ENCODE measurements around the gene PLPP3. TPM values are rescaled to one million over a fixed set of nuclear protein-coding genes. Genes with fewer than 3 reads are reported as not detected.

PLPP3 gene
- polyA plus RNA-seq, 2 donors, result 2.7 to 12.4 TPM

DNA sequence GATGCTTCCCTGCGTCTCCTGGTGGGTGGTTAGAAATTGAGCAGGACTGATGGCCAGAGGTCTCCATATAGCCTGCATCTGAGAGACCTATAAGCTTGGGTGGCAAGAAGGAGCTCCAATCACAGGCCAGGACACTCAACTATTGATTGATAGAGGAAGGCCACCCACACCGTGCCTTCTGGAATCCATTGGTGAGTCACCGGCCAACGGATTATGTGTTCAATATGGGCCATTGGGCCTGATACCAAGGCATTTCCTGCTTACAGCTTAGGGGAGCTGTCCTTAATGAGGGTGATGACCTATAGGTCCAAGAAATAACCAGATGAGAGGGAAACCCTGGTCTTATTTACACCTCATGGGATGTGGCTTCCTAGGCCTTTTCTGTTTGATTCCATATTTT is 115.1 kb downstream of the PLPP3 start:
- H3K36me3 ChIP-seq (ENCODE audit: control insufficient read depth in 2 of 2, insufficient read depth in 2 of 2, low read length in 1 of 2), result no peaks in the 10 kb centered on the region
- peaks cover 0 to 2% of the 10 kb centered on the region in 2 donors for H3K4me1 ChIP-seq (ENCODE audit: control insufficient read depth in 2 of 2, insufficient read depth in 2 of 2, low read length in 1 of 2)
- H3K4me3 ChIP-seq (ENCODE audit: low read depth in 1 of 2, low read length in 2 of 2), result no peak overlapping the region
- WGBS, 2 donors, result 91 to 93% methylated on average over 4 of the region's 4 CpGs
- H3K9me3 ChIP-seq (ENCODE audit: control insufficient read depth in 2 of 2, insufficient read depth in 1 of 2, low read depth in 1 of 2, low read length in 1 of 2), result peaks cover 0 to 2% of the 10 kb centered on the region in 2 donors
- H3K27me3 ChIP-seq (ENCODE audit: control insufficient read depth in 1 of 2, insufficient read depth in 2 of 2, low read length in 2 of 2), result no peaks in the 10 kb centered on the region
- H3K27ac ChIP-seq (ENCODE audit: low read depth in 2 of 2, low read length in 1 of 2), result no peak overlapping the region

GRCh38 chr1:56463376-56463775 is 116.0 kb downstream of the PLPP3 start:
- Histone ChIP-seq H3K27me3 (ENCODE audit: control insufficient read depth in 1 of 2, insufficient read depth in 2 of 2, low read length in 2 of 2) (no peaks in the 10 kb centered on the region), H3K4me3 (ENCODE audit: low read depth in 1 of 2, low read length in 2 of 2) (no peak overlapping the region), H3K27ac (ENCODE audit: low read depth in 2 of 2, low read length in 1 of 2) (no peak overlapping the region), H3K4me1 (ENCODE audit: control insufficient read depth in 2 of 2, insufficient read depth in 2 of 2, low read length in 1 of 2) (peaks cover 0 to 2% of the 10 kb centered on the region in 2 donors), H3K36me3 (ENCODE audit: control insufficient read depth in 2 of 2, insufficient read depth in 2 of 2, low read length in 1 of 2) (no peaks in the 10 kb centered on the region), H3K9me3 (ENCODE audit: control insufficient read depth in 2 of 2, insufficient read depth in 1 of 2, low read depth in 1 of 2, low read length in 1 of 2) (peaks cover 0 to 2% of the 10 kb centered on the region in 2 donors)
- 83 to 94% methylated on average over 1 of the region's 1 CpG for WGBS, 2 donors

GRCh38 chr1:56462209-56462608 is 117.2 kb downstream of the PLPP3 start:
- 58 to 62% methylated on average over 3 of the region's 3 CpGs for WGBS, 2 donors
- Histone ChIP-seq H3K27ac (ENCODE audit: low read depth in 2 of 2, low read length in 1 of 2) (no peak overlapping the region), H3K9me3 (ENCODE audit: control insufficient read depth in 2 of 2, insufficient read depth in 1 of 2, low read depth in 1 of 2, low read length in 1 of 2) (peaks cover 0 to 2% of the 10 kb centered on the region in 2 donors), H3K4me3 (ENCODE audit: low read depth in 1 of 2, low read length in 2 of 2) (no peak overlapping the region), H3K4me1 (ENCODE audit: control insufficient read depth in 2 of 2, insufficient read depth in 2 of 2, low read length in 1 of 2) (peaks cover 0 to 2% of the 10 kb centered on the region in 2 donors), H3K36me3 (ENCODE audit: control insufficient read depth in 2 of 2, insufficient read depth in 2 of 2, low read length in 1 of 2) (no peaks in the 10 kb centered on the region), H3K27me3 (ENCODE audit: control insufficient read depth in 1 of 2, insufficient read depth in 2 of 2, low read length in 2 of 2) (no peaks in the 10 kb centered on the region)

DNA sequence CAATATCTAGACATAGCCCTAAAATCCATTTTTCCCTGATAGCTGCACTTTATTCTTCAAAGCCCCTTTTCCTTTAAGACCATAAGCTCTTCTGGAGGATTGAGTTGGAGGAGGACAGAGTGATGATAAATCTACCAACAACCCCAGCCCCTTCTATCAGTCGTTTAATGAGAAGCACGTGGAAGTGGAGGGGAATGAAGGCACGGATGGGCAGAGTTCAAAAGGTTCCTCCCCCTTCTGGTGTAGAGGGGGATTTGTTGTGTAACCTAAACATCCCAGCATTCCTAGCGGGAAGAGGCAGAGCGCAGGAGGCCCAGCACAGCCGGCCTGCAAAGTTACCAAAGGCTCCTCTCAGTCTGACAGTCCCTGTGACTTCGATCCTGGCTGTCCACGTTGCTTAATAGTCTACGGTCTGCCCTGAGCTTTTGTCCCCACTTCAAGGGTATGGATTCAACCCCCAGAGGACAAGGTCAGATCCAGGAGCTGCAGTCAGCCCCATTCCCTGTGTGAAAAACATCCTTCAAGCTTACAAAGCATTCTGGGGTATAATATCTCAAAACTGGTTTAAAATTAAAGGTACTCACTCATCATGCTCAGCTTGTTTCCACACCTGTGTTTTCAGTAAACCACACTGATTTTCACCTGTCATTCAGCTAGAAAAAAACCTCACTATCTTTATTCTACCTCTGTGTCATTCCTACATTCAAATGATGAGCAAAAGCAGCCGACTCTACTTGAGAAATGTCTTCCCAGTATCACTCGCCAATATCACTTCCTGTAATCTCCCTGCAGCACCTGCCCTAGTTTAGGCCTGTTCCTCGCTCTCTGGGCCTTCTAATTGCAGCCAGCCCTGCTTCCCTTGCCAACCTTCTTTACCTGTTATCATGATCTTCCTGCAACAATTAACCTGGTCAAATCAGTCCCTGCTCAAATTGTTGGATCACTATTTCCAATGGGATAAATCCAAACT is 117.9 kb downstream of the PLPP3 start:
- Histone ChIP-seq H3K27me3 (ENCODE audit: control insufficient read depth in 1 of 2, insufficient read depth in 2 of 2, low read length in 2 of 2) (no peaks in the 10 kb centered on the region), H3K4me1 (ENCODE audit: control insufficient read depth in 2 of 2, insufficient read depth in 2 of 2, low read length in 1 of 2) (peaks cover 0 to 2% of the 10 kb centered on the region in 2 donors), H3K27ac (ENCODE audit: low read depth in 2 of 2, low read length in 1 of 2) (no peak overlapping the region), H3K9me3 (ENCODE audit: control insufficient read depth in 2 of 2, insufficient read depth in 1 of 2, low read depth in 1 of 2, low read length in 1 of 2) (peaks cover 0 to 2% of the 10 kb centered on the region in 2 donors), H3K36me3 (ENCODE audit: control insufficient read depth in 2 of 2, insufficient read depth in 2 of 2, low read length in 1 of 2) (no peaks in the 10 kb centered on the region), H3K4me3 (ENCODE audit: low read depth in 1 of 2, low read length in 2 of 2) (no peak overlapping the region)
- WGBS, 2 donors, result 76 to 79% methylated on average over 12 of the region's 12 CpGs

- WGBS, 2 donors, result 90 to 95% methylated on average over 4 of the region's 4 CpGs
- no peaks in the 10 kb centered on the region for H3K36me3 ChIP-seq (ENCODE audit: control insufficient read depth in 2 of 2, insufficient read depth in 2 of 2, low read length in 1 of 2)
- H3K27me3 ChIP-seq (ENCODE audit: control insufficient read depth in 1 of 2, insufficient read depth in 2 of 2, low read length in 2 of 2), result no peaks in the 10 kb centered on the region
- H3K9me3 ChIP-seq (ENCODE audit: control insufficient read depth in 2 of 2, insufficient read depth in 1 of 2, low read depth in 1 of 2, low read length in 1 of 2), result peaks cover 0 to 2% of the 10 kb centered on the region in 2 donors
- H3K4me3 ChIP-seq (ENCODE audit: low read depth in 1 of 2, low read length in 2 of 2), result no peak overlapping the region
- peaks cover 0 to 2% of the 10 kb centered on the region in 2 donors for H3K4me1 ChIP-seq (ENCODE audit: control insufficient read depth in 2 of 2, insufficient read depth in 2 of 2, low read length in 1 of 2)
- H3K27ac ChIP-seq (ENCODE audit: low read depth in 2 of 2, low read length in 1 of 2), result no peak overlapping the region
These were observed 120.1 kb downstream of the PLPP3 start for GRCh38 chr1:56459260-56459659.

- H3K9me3 ChIP-seq (ENCODE audit: control insufficient read depth in 2 of 2, insufficient read depth in 1 of 2, low read depth in 1 of 2, low read length in 1 of 2), result no peaks in the 10 kb centered on the region
- peaks cover 0 to 2% of the 10 kb centered on the region in 2 donors for H3K4me1 ChIP-seq (ENCODE audit: control insufficient read depth in 2 of 2, insufficient read depth in 2 of 2, low read length in 1 of 2)
- no peak overlapping the region for H3K4me3 ChIP-seq (ENCODE audit: low read depth in 1 of 2, low read length in 2 of 2)
- H3K36me3 ChIP-seq (ENCODE audit: control insufficient read depth in 2 of 2, insufficient read depth in 2 of 2, low read length in 1 of 2), result no peaks in the 10 kb centered on the region
- WGBS, 2 donors, result 84 to 89% methylated on average over 10 of the region's 10 CpGs
- H3K27me3 ChIP-seq (ENCODE audit: control insufficient read depth in 1 of 2, insufficient read depth in 2 of 2, low read length in 2 of 2), result no peaks in the 10 kb centered on the region
- H3K27ac ChIP-seq (ENCODE audit: low read depth in 2 of 2, low read length in 1 of 2), result no peak overlapping the region
These were observed 121.5 kb downstream of the PLPP3 start for GRCh38 chr1:56457756-56458375.

DNA sequence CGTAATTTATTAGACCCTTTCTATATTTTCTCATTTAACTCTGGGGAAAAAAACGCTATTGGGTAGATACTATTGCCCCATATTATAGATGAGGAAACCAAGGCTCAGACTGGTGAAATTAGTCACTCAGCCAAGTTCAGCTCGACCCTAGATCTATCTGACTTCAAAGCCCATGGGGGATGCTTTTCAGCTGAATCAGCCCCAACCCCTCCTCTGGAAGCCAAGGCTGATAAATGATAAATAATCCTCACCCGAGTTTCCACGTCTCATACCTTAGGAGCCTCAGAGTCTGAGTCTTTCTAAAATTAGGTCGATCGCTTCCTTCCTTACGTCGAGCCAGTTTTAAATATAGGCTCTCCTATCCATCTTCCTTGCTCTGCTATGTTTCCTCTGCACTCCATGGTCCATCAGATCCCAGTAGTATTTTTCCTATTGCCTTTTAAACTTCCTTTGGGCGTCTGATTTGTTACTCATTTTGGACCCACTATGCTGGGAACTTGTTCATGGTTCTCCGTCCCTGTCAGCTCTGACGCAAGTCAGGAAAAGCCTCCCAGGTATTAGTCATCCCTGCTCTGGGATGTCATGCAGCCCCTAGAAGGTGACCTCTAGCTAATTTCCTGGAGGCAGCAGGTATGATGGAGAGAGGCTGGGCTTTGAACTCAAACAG is 122.8 kb downstream of the PLPP3 start:
- H3K27ac ChIP-seq (ENCODE audit: low read depth in 2 of 2, low read length in 1 of 2), result no peak overlapping the region
- no peak overlapping the region for H3K4me3 ChIP-seq (ENCODE audit: low read depth in 1 of 2, low read length in 2 of 2)
- H3K27me3 ChIP-seq (ENCODE audit: control insufficient read depth in 1 of 2, insufficient read depth in 2 of 2, low read length in 2 of 2), result no peaks in the 10 kb centered on the region
- H3K36me3 ChIP-seq (ENCODE audit: control insufficient read depth in 2 of 2, insufficient read depth in 2 of 2, low read length in 1 of 2), result no peaks in the 10 kb centered on the region
- no peaks in the 10 kb centered on the region for H3K9me3 ChIP-seq (ENCODE audit: control insufficient read depth in 2 of 2, insufficient read depth in 1 of 2, low read depth in 1 of 2, low read length in 1 of 2)
- no peaks in the 10 kb centered on the region for H3K4me1 ChIP-seq (ENCODE audit: control insufficient read depth in 2 of 2, insufficient read depth in 2 of 2, low read length in 1 of 2)
- 62 to 63% methylated on average over 12 of the region's 12 CpGs for WGBS, 2 donors

DNA sequence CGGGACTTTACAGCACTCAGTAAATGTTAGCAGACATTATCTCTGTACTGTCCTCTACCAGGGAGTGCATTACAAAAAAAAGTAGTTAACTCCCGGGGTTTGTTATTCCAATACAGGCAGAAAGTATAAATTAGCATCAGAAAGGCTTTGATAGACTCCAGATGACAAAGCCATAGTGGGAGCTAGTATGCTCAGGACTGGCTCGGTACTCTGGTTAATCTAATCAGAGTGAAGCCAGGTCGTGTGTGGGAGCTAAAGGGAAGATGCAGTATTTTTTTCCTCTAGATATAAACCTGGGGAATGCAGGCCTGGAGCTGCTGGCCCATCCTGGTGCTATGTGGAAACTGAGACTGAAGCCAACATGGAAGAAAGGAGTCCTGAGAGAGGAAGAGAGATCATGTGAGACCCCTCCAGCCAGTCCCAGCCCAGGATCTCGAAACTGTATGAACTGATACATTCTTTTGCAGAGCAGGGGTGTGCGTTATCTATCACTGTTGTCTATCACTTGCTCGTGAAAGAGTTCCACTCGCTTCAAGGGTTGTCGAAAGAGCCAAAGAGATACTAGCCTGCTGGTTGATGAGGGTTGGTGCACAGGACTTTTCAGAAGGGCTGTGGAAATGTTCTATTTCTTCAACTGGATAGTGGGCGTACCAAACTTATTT is 125.8 kb downstream of the PLPP3 start:
- H3K27me3 ChIP-seq (ENCODE audit: control insufficient read depth in 1 of 2, insufficient read depth in 2 of 2, low read length in 2 of 2), result no peaks in the 10 kb centered on the region
- 85 to 86% methylated on average over 10 of the region's 10 CpGs for WGBS, 2 donors
- no peak overlapping the region for H3K27ac ChIP-seq (ENCODE audit: low read depth in 2 of 2, low read length in 1 of 2)

DNA sequence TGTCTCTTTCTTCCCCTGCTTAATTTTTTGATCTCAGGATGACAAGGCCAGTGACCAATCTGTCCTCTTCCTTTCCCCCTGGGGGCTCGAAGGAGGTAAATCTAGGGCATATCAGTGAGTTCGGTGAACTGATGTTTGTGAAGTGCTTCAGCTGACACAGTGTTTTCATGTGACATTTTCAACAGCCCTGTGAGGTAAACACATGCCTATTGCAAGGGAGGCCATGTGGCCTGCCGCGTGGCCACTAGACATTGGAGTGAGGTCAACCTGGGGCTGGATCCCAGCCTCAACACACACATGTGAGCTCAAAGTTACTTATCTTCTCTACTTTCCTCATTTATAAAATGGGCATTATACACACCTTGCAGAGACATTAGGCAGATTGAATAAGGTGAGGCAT is 126.3 kb downstream of the PLPP3 start:
- Histone ChIP-seq H3K9me3 (ENCODE audit: control insufficient read depth in 2 of 2, insufficient read depth in 1 of 2, low read depth in 1 of 2, low read length in 1 of 2) (no peaks in the 10 kb centered on the region), H3K27ac (ENCODE audit: low read depth in 2 of 2, low read length in 1 of 2) (no peak overlapping the region), H3K4me3 (ENCODE audit: low read depth in 1 of 2, low read length in 2 of 2) (no peak overlapping the region), H3K4me1 (ENCODE audit: control insufficient read depth in 2 of 2, insufficient read depth in 2 of 2, low read length in 1 of 2) (peaks cover 0 to 5% of the 10 kb centered on the region in 2 donors), H3K36me3 (ENCODE audit: control insufficient read depth in 2 of 2, insufficient read depth in 2 of 2, low read length in 1 of 2) (no peaks in the 10 kb centered on the region), H3K27me3 (ENCODE audit: control insufficient read depth in 1 of 2, insufficient read depth in 2 of 2, low read length in 2 of 2) (no peaks in the 10 kb centered on the region)
- WGBS, 2 donors, result 77 to 88% methylated on average over 4 of the region's 4 CpGs

More for the DNA sequence above, 125.8 kb downstream of the PLPP3 start:
- H3K4me1 ChIP-seq (ENCODE audit: control insufficient read depth in 2 of 2, insufficient read depth in 2 of 2, low read length in 1 of 2), result peaks cover 0 to 5% of the 10 kb centered on the region in 2 donors
- H3K4me3 ChIP-seq (ENCODE audit: low read depth in 1 of 2, low read length in 2 of 2), result no peak overlapping the region
- no peaks in the 10 kb centered on the region for H3K36me3 ChIP-seq (ENCODE audit: control insufficient read depth in 2 of 2, insufficient read depth in 2 of 2, low read length in 1 of 2)
- no peaks in the 10 kb centered on the region for H3K9me3 ChIP-seq (ENCODE audit: control insufficient read depth in 2 of 2, insufficient read depth in 1 of 2, low read depth in 1 of 2, low read length in 1 of 2)
